Testis (tissue), 2 donors: ENCODE data around the gene IQGAP1.

ENCODE experiments used
- POLR2A ChIP-seq: fragments of 450-650 bp; IDR thresholded peaks from one replicate; pipeline ENCODE4 v1.6.1; 2017; ENCODE audit warnings: antibody characterized with exemption, mild to moderate bottlenecking, moderate library complexity
- TF ChIP-seq, protein P1 (sequence below), 3 experiments: fragments of 450-650 bp in 2 of 3; fragments of 200-600 bp in 1 of 3; sonication (generic) in 1 of 3; IDR thresholded peaks; one replicate each; pipeline ENCODE4 v1.5.1; 2016 to 2019; ENCODE audit warnings: antibody characterized with exemption in 3 of 3, mild to moderate bottlenecking in 2 of 3, moderate library complexity in 1 of 3

DNA sequence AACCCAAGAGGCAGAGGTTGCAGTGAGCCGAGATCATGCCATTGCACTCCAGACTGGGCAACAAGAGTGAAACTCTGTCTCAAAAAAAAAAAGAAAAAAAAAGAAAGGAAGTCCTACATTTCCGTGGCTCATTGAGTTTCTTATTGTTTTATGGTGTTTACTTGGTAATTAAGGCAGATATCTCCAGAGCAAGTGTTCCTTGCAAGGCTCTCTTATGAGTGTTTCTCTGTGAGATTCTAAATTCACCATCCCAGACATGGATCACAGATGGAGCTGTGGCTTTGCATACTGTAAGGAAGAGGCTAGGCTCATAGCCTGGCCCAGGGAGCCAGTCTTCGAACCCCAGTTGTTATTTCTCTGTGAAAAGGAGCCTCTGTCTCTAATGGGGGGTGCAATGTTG is 53.0 kb downstream of the IQGAP1 start:
- TF ChIP-seq, protein P1, sequence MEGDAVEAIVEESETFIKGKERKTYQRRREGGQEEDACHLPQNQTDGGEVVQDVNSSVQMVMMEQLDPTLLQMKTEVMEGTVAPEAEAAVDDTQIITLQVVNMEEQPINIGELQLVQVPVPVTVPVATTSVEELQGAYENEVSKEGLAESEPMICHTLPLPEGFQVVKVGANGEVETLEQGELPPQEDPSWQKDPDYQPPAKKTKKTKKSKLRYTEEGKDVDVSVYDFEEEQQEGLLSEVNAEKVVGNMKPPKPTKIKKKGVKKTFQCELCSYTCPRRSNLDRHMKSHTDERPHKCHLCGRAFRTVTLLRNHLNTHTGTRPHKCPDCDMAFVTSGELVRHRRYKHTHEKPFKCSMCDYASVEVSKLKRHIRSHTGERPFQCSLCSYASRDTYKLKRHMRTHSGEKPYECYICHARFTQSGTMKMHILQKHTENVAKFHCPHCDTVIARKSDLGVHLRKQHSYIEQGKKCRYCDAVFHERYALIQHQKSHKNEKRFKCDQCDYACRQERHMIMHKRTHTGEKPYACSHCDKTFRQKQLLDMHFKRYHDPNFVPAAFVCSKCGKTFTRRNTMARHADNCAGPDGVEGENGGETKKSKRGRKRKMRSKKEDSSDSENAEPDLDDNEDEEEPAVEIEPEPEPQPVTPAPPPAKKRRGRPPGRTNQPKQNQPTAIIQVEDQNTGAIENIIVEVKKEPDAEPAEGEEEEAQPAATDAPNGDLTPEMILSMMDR (IDR thresholded peaks at IDR 0.05) = no peak
- no peak for TF ChIP-seq POLR2A
